NCI-H146 treated with DMSO at 0.1 percent for 48 hours (cell line): ENCODE data around the gene TMEM123.
"Not testable (repeated sequence)": the region's sequence is repeated elsewhere in the genome, so short reads cannot be mapped to it uniquely, and the experiment has no call there.

ENCODE experiments used
- DNase-seq: peaks from one replicate; lab custom pipeline; 2025; ENCODE audit not compliant: unreplicated experiment; lab: John Stamatoyannopoulos, UW

TMEM123 gene

GRCh38 chr11:102449651-102450570 is 2.7 kb downstream of the TMEM123 start:
- no peak for DNase-seq

GRCh38 chr11:102448869-102449224 is 3.7 kb downstream of the TMEM123 start:
- DNase-seq, result no peak

GRCh38 chr11:102447941-102448868 is 4.4 kb downstream of the TMEM123 start:
- DNase-seq, result no peak

- no peak for DNase-seq
These were observed 5.4 kb downstream of the TMEM123 start for GRCh38 chr11:102447193-102447592.

GRCh38 chr11:102446606-102447005 is 6.0 kb downstream of the TMEM123 start:
- DNase-seq, result no peak

- not testable (repeated sequence) for DNase-seq
These were observed 7.9 kb downstream of the TMEM123 start for GRCh38 chr11:102444693-102445092.

GRCh38 chr11:102444142-102444541 is 8.4 kb downstream of the TMEM123 start:
- DNase-seq, result not testable (repeated sequence)

- DNase-seq, result not testable (repeated sequence)
These were observed 13.6 kb downstream of the TMEM123 start for GRCh38 chr11:102439063-102439363.

- DNase-seq, result no peak
These were observed 14.1 kb downstream of the TMEM123 start for GRCh38 chr11:102438311-102439062.

- DNase-seq, result no peak
These were observed 14.8 kb downstream of the TMEM123 start for GRCh38 chr11:102437727-102438126.

- DNase-seq, result no peak
These were observed 15.6 kb downstream of the TMEM123 start for GRCh38 chr11:102436976-102437375.

GRCh38 chr11:102436561-102436960 is 16.0 kb downstream of the TMEM123 start:
- DNase-seq, result no peak

GRCh38 chr11:102435688-102436087 is 16.9 kb downstream of the TMEM123 start:
- no peak for DNase-seq

GRCh38 chr11:102433571-102433970 is 19.0 kb downstream of the TMEM123 start:
- DNase-seq, result not testable (repeated sequence)

- not testable (repeated sequence) for DNase-seq
These were observed 20.0 kb downstream of the TMEM123 start for GRCh38 chr11:102432560-102432959.

- no peak for DNase-seq
These were observed 21.2 kb downstream of the TMEM123 start for GRCh38 chr11:102431404-102431803.

- no peak for DNase-seq
These were observed 22.3 kb downstream of the TMEM123 start for GRCh38 chr11:102430158-102430836.

- no peak for DNase-seq
These were observed 22.9 kb downstream of the TMEM123 start for GRCh38 chr11:102429691-102430090.

- no peak for DNase-seq
These were observed 23.3 kb downstream of the TMEM123 start for GRCh38 chr11:102429226-102429625.

GRCh38 chr11:102428696-102429095 is 23.9 kb downstream of the TMEM123 start:
- DNase-seq, result no peak

- DNase-seq, result no peak
These were observed 25.5 kb downstream of the TMEM123 start for GRCh38 chr11:102427068-102427467.
